Heart left ventricle (tissue), 16 donors: Measurements from ENCODE around the gene SLC7A6. TPM values are rescaled to one million over a fixed set of nuclear protein-coding genes. Genes with fewer than 3 reads are reported as not detected.

Experiments used
- ATAC-seq, 4 donors: fragments of 200-7000 bp; cut with Tn5 transposase; one replicate each; pipeline ENCODE4 v1.9.1; 2020 to 2022; ENCODE audit warnings: moderate library complexity in 4 of 4, mild to moderate bottlenecking in 3 of 4, moderate number of reproducible peaks in 1 of 4
- DNase-seq, 5 donors: peaks; one replicate each; pipeline ENCODE4 v3.0.0-alpha.2; 2020
- H3K27ac ChIP-seq, 12 donors: fragments of 200-600 bp; sonication (generic) in 4 of 12; one replicate each; pipeline versions ENCODE4 v1.5.0 to v1.8.0; 2016 to 2022; ENCODE audit warnings: mild to moderate bottlenecking in 2 of 12
- H3K27me3 ChIP-seq, 9 donors: fragments of 200-600 bp; sonication (generic) in 2 of 9; one replicate each; pipeline versions ENCODE4 v1.5.1 to v1.8.0; 2016 to 2022; ENCODE audit warnings: mild to moderate bottlenecking in 3 of 9
- H3K36me3 ChIP-seq, 9 donors: fragments of 200-600 bp; sonication (generic) in 2 of 9; one replicate each; pipeline versions ENCODE4 v1.5.0 to v1.8.0; 2018 to 2022; ENCODE audit warnings: mild to moderate bottlenecking in 2 of 9
- H3K4me1 ChIP-seq, 12 donors: fragments of 200-600 bp; sonication (generic) in 4 of 12; one replicate each; pipeline versions ENCODE4 v1.5.0 to v1.8.0; 2016 to 2022; ENCODE audit warnings: mild to moderate bottlenecking in 3 of 12
- H3K4me3 ChIP-seq, 12 donors: fragments of 200-600 bp; sonication (generic) in 4 of 12; one replicate each; pipeline versions ENCODE4 v1.5.0 to v1.8.0; 2017 to 2022; ENCODE audit warnings: mild to moderate bottlenecking in 9 of 12, moderate library complexity in 4 of 12
- H3K9me3 ChIP-seq, 12 donors: fragments of 200-600 bp; sonication (generic) in 4 of 12; one replicate each; pipeline versions ENCODE4 v1.5.0 to v1.8.0; 2016 to 2022; ENCODE audit warnings: mild to moderate bottlenecking in 1 of 12
- CTCF ChIP-seq, 12 donors: fragments of 200-600 bp; sonication (generic) in 4 of 12; IDR thresholded peaks; one replicate each; pipeline versions ENCODE4 v1.5.0 to v1.8.0; 2018 to 2022; ENCODE audit warnings: antibody characterized with exemption in 12 of 12, mild to moderate bottlenecking in 5 of 12
- POLR2A ChIP-seq, 2 donors: fragments of 450-650 bp; IDR thresholded peaks; one replicate each; pipeline ENCODE4 v1.6.1; 2017; ENCODE audit warnings: antibody characterized with exemption in 2 of 2, mild to moderate bottlenecking in 2 of 2, moderate library complexity in 2 of 2
- WGBS, 4 donors: extraction: QIAGEN DNeasy Blood & Tissue Kit in 2 of 4; methylation state at CpG; one replicate each; pipeline versions ENCODE4 v1.1.5 to v1.1.7; 2013 to 2018; 5-methylcytosine and 5-hydroxymethylcytosine counted together
- intact Hi-C, 10 donors: fragments of 100-400 bp; cut with DNase I; formaldehyde crosslinking; loops; one replicate each; pipeline versions ENCODE4 v1.11.1 to v1.14.2; 2022
- polyA plus RNA-seq, 2 donors: library from polyadenylated mRNA; stranded (reverse); fragments of 200-250 nt; gene quantifications; one replicate each; pipeline ENCODE4 v1.2.3, GENCODE V29; 2013
- total RNA-seq, 9 donors: library from RNA; depleted of rRNA in 2 of 9; stranded (reverse); fragments of >200 nt in 2 of 9; fragmentation: NEBNext Ultra II Directional in 3 of 9; extraction: Animal tissue kit (Norgen Biotek cat#: 25700) in 3 of 9; gene quantifications; one replicate each; pipeline versions ENCODE4 v1.1.0 to v1.2.4, GENCODE V29; 2016 to 2023
- donor health status: ischemic (EF 13 %, LVEDD 7.1; RV severe dilation, severe dysfunction).
- donor health status: healthy with polysubstance abuse.
- donor health status: DM: no; HTN: yes; CAD: no.
- donor health status: DM: no; HTN: no; CAD: no.
- donor health status: ischemic (EF 25% LVEDD 6.9; RV normal size, moderate dysfunction).
- donor health status: ischemic (EF 25% LVEDD 5.7; RV mildly dilated, moderate dysfunction).
- donor health status: healthy.
- donor health status: DM: yes; HTN: yes; CAD: no.
- donor health status: ischemic (EF 35%, LVEDD 5.7; RV mildly dilated, moderate dysfunction).
- donor health status: nonischemic (EF 11% LVEDD 7.7; RV severe dilation, severe dysfunction).
- donor health status: DM: yes; HTN: yes; CAD: no.
- donor health status: PGD.
- donor health status: ischemic (EF 29% LVEDD 5.4; RV normal size, mild dysfunction).
- donor health status: nonischemic (EF 23%, LVEDD 6.1; RV moderate dilation, normal function).

The SLC7A6 gene
- total and polyA plus RNA-seq, 11 donors = 32.7 to 76.0 (median 45.6) TPM

- Histone ChIP-seq H3K36me3 (no peaks in the 10 kb centered on the region), H3K27ac (no peak overlapping the region), H3K4me3 (no peak overlapping the region), H3K27me3 (no peaks in the 10 kb centered on the region), H3K9me3 (no peaks in the 10 kb centered on the region), H3K4me1 (peaks cover 4 to 50% (median 36%) of the 10 kb centered on the region in 12 donors)
- no peak for ATAC-seq
- 81 to 91% (median 87%) methylated on average over 7 to 9 of the region's 9 CpGs for WGBS, 4 donors
- peak in 2 of 5 donors; percentile 15 to 21 for DNase-seq
- TF ChIP-seq POLR2A (IDR thresholded peaks at IDR 0.05) = no peak
- intact Hi-C loops = loop anchor here in 2 of 10 donors (5.0 to 10.0 kb wide), 2 partner anchors 84 to 1282 kb away; no protein-coding TSS in a partner anchor
Observed at GRCh38 chr16:68242926-68243858, 21.1 kb upstream of the SLC7A6 start.

DNA sequence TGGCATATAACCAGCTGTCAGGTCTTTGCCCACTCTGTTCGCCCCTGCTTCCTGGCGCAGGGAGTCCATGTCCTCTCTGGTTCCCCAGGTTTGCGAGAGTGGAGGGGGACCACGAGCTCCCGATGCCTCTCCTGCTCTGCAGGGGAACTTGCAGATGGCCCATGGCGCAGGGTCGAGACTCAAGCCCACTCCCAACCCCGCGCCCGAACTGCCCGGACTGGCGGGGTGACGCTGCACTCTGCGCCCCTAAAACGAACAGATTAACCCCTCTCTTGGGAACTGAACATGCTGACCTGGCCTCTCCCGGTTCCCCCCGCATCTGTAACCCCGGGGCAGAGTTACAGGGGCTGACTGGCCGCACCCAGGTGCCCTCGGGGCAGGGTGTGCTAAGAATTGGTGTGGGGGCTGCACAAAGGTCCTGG, 19.8 kb upstream of the SLC7A6 start:
- Histone ChIP-seq H3K27me3 (no peaks in the 10 kb centered on the region), H3K4me3 (peak overlapping the region; percentile 65 to 98 (median 86)), H3K4me1 (peaks cover 4 to 58% (median 45%) of the 10 kb centered on the region in 12 donors), H3K27ac (peak overlapping the region in 10 of 12 donors; percentile 54 to 97 (median 84)), H3K36me3 (peaks cover 0 to 11% (median 7%) of the 10 kb centered on the region in 9 donors), H3K9me3 (no peaks in the 10 kb centered on the region)
- intact Hi-C loops = loop anchor here in 2 of 10 donors (5.0 to 10.0 kb wide), 2 partner anchors 83 to 1280 kb away; no protein-coding TSS in a partner anchor
- 2 to 10% (median 8%) methylated on average over 11 to 20 of the region's 20 CpGs for WGBS, 4 donors
- no peak for TF ChIP-seq CTCF (IDR thresholded peaks at IDR 0.05)
- TF ChIP-seq POLR2A (IDR thresholded peaks at IDR 0.05) = no peak
- DNase-seq (peak in 1 of 5 donors; percentile 36), ATAC-seq (no peak)

DNA sequence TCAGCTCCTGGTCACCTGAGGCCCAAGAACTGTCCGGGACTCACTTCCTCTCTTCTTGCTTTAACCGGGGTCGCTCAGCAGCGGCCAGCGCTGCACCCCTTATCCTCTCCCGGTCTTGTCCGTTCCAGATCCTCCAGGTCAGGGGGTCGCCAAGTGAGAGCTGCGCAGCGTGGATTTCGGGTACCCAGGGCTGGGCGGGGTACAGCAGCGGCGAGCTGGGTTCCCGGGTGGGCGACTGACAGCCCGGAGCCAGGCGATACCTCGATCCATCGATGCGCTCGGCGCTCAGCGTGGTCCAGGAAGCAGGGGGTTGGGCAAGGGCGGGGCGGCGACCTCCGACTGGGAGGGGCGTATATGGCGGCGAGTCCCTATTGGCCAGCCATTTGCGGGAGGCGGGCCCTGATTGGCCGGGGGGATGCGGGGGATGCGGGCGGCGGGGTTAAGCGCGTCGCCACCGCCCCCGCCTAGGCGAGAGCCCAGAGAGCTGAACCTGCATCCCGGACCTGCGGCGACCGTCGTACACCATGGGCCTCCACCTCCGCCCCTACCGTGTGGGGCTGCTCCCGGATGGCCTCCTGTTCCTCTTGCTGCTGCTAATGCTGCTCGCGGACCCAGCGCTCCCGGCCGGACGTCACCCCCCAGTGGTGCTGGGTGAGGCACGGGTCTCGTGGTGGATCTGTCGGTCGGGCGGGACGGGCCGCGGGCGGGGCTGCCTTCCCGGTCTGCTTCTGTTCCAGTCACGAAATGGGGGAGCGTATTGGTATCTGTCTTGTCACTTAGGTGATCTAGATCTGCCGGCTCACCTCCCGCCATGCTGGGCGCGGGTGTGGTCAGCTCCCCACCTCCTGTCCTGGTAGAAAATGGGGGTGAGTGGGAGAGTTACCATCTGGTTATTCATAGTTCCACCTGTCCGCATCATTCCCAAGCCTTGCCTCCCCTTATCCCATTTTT, 19.1 kb upstream of the SLC7A6 start, which contains the start of gene PLA2G15:
Gene PLA2G15, plus strand, starts transcription at position 471 of the 951 bp plus-strand sequence. Its CDS starts 54 bp downstream, at position 525.
- peaks cover 4 to 55% (median 47%) of the 10 kb centered on the region in 12 donors for H3K4me1 ChIP-seq
- TF ChIP-seq POLR2A (IDR thresholded peaks at IDR 0.05) = peak; percentile 78 to 94
- TF ChIP-seq CTCF (IDR thresholded peaks at IDR 0.05) = peak in 1 of 12 donors; percentile 17
- H3K9me3 ChIP-seq = no peaks in the 10 kb centered on the region
- DNase-seq = peak; percentile 98 to 99 (median 98)
- H3K27ac ChIP-seq = peak within 1 kb of the TSS in 11 of 12 donors; percentile 75 to 97 (median 87)
- intact Hi-C loops = loop anchor here in 5 of 10 donors (5.0 to 10.0 kb wide), 3 partner anchors 67 to 1280 kb away; partner anchors contain the start of genes PRMT7 (in 3 of the 5) and SLC7A6OS (in 3 of the 5)
- H3K4me3 ChIP-seq = peak within 1 kb of the TSS; percentile 65 to 98 (median 86)
- WGBS, 4 donors = 1 to 2% (median 2%) methylated on average over 15 to 75 of the region's 75 CpGs
- peak; percentile 91 to 97 (median 96) for ATAC-seq
- peaks cover 0 to 18% (median 14%) of the 10 kb centered on the region in 9 donors for H3K36me3 ChIP-seq
- H3K27me3 ChIP-seq = no peaks in the 10 kb centered on the region

GRCh38 chr16:68246121-68246520, 18.2 kb upstream of the SLC7A6 start:
- intact Hi-C loops = loop anchor here in 4 of 10 donors (5.0 to 10.0 kb wide), 2 partner anchors 66 to 1279 kb away; partner anchors contain the start of genes PRMT7 (in 3 of the 4) and SLC7A6OS (in 3 of the 4)

More at GRCh38 chr16:68246121-68246520, 18.2 kb upstream of the SLC7A6 start:
- DNase-seq (peak in 1 of 5 donors; percentile 19), ATAC-seq (no peak)
- peaks cover 0 to 27% (median 23%) of the 10 kb centered on the region in 9 donors for H3K36me3 ChIP-seq
- H3K4me1 ChIP-seq = peaks cover 4 to 64% (median 49%) of the 10 kb centered on the region in 12 donors
- 41 to 68% (median 63%) methylated on average over 7 of the region's 7 CpGs for WGBS, 4 donors
- TF ChIP-seq POLR2A (IDR thresholded peaks at IDR 0.05) (no peak), CTCF (IDR thresholded peaks at IDR 0.05) (no peak)
- peak overlapping the region; percentile 65 to 98 (median 86) for H3K4me3 ChIP-seq
- H3K27me3 ChIP-seq = no peaks in the 10 kb centered on the region
- no peaks in the 10 kb centered on the region for H3K9me3 ChIP-seq
- H3K27ac ChIP-seq = peak overlapping the region in 11 of 12 donors; percentile 75 to 97 (median 87)
